ENCODE measurements around the gene NSG2. TPM values are rescaled to one million over a fixed set of nuclear protein-coding genes. Genes with fewer than 3 reads are reported as not detected.
"Not testable (repeated sequence)": the region's sequence is repeated elsewhere in the genome, so short reads cannot be mapped to it uniquely, and the experiment has no call there.

NSG2 gene
- total and polyA plus RNA-seq, 2 of the 4 experiments (the other 2 are of a cell fraction) = not detected

DNA sequence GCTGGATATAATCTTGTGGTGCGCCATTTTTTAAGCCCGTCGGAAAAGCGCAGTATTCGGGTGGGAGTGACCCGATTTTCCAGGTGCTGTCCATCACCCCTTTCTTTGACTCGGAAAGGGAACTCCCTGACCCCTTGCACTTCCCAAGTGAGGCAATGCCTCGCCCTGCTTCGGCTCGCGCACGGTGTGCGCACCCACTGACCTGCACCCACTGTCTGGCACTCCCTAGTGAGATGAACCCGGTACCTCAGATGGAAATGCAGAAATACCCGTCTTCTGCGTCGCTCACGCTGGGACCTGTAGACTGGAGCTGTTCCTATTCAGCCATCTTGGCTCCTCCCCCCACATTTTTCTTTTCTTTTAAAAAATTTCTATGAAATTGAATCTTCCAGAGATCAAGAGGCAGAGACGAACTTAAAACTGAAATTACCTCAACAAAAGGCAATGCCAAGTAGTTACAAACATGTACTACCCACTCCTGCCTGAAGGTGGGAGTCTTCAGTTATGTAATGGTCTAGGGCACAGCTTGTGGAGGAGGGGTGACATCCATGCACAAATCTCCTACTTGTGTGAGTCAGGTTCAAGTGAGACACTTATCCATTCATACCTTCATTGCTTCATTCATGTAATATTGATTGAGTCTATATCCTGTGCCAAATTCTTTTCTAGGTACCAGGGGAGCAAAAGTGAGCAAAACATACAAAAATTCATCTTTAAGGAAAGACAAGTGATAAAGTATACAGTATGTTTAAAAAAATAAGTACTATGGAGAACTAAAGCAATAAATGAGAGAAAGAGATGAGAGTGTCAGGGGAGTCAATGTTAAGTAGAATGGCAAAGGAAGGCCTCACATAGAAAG is 25.2 kb upstream of the NSG2 start:
- H3K14ac ChIP-seq (replicated peaks; ENCODE audit: low read depth, low read length); H3K23ac ChIP-seq (ENCODE audit: low read depth, low read length); H3K4me2 ChIP-seq (ENCODE audit: low read depth, low read length); H2AK9ac ChIP-seq (replicated peaks; ENCODE audit: low read depth, low read length, poor library complexity); H3K9me3 ChIP-seq (ENCODE audit: control insufficient read depth, insufficient read depth, low read length); H3K36me3 ChIP-seq (ENCODE audit: control insufficient read depth, insufficient read depth, low read length); POLR2A ChIA-PET (ENCODE audit: unreplicated experiment); H4K8ac ChIP-seq (ENCODE audit: low read depth in 2 of 2, low read length in 2 of 2); H2BK20ac ChIP-seq (ENCODE audit: low read depth, low read length); BruUV-seq (replicated peaks); H3K27ac ChIP-seq (ENCODE audit: insufficient read depth, low read length); H3K9ac ChIP-seq (ENCODE audit: low read depth, low read length); H3K4me3 ChIP-seq (ENCODE audit: insufficient read depth, low read depth, low read length); intact Hi-C loops (cut with micrococcal nuclease); H4K20me1 ChIP-seq (ENCODE audit: insufficient read depth, low read length); H3K4me1 ChIP-seq (ENCODE audit: control insufficient read depth, insufficient read depth, low read length); dilution Hi-C loops (cut with HindIII; ENCODE audit: low sequenced_read_pairs, unreplicated experiment); H3K27me3 ChIP-seq (ENCODE audit: control insufficient read depth, insufficient read depth, low read length); H3K9me1 ChIP-seq (ENCODE audit: insufficient read depth, low read length); H3K18ac ChIP-seq (ENCODE audit: low read depth, low read length); H3K56ac ChIP-seq (ENCODE audit: extremely low read depth, insufficient read depth, low read length); H2AFZ ChIP-seq (replicated peaks; ENCODE audit: low read length, poor library complexity); H2AK5ac ChIP-seq (ENCODE audit: low read depth, low read length); CTCF ChIA-PET; H4K5ac ChIP-seq (ENCODE audit: low read depth, low read length); H3K4ac ChIP-seq (ENCODE audit: low read depth, low read length); H2BK120ac ChIP-seq (ENCODE audit: low read depth, low read length); H2BK5ac ChIP-seq (ENCODE audit: low read depth, low read length, poor library complexity, severe bottlenecking); H4K91ac ChIP-seq (ENCODE audit: insufficient read depth, low read depth, low read length); H3K79me1 ChIP-seq (ENCODE audit: low read depth in 1 of 2, low read length in 2 of 2); in situ Hi-C loops (cut with MboI; ENCODE audit: low sequenced_read_pairs); H2BK15ac ChIP-seq (ENCODE audit: low read depth, low read length): not testable (repeated sequence)
- peak; percentile 33; the same call in 1 of the 2 replicates for TF ChIP-seq RAD21 (IDR thresholded peaks at IDR 0.05; ENCODE audit: low read length)
- TF ChIP-seq CTCF (conservative IDR thresholded peaks at IDR 0.05; ENCODE audit: low read depth, low read length) = peak; percentile 41
- ATAC-seq (ENCODE audit: low read depth) = peak; percentile 59; the same call in 1 of the 2 replicates
- no CpG with 5 or more reads among the region's 19 CpGs for WGBS, 2 experiments (ENCODE audit: extremely low coverage in 2 of 2, insufficient read length in 1 of 2)
- peak; percentile 47 for DNase-seq
